ENCODE results near the gene LSM6. TPM values are rescaled to one million over a fixed set of nuclear protein-coding genes. Genes with fewer than 3 reads are reported as not detected.
A peak's percentile ranks its signal among the peaks of the same experiment; 100 is the strongest.

LSM6 gene
- total and polyA plus RNA-seq, 2 experiments from 2014 or later = 32.3 to 40.8 TPM

DNA sequence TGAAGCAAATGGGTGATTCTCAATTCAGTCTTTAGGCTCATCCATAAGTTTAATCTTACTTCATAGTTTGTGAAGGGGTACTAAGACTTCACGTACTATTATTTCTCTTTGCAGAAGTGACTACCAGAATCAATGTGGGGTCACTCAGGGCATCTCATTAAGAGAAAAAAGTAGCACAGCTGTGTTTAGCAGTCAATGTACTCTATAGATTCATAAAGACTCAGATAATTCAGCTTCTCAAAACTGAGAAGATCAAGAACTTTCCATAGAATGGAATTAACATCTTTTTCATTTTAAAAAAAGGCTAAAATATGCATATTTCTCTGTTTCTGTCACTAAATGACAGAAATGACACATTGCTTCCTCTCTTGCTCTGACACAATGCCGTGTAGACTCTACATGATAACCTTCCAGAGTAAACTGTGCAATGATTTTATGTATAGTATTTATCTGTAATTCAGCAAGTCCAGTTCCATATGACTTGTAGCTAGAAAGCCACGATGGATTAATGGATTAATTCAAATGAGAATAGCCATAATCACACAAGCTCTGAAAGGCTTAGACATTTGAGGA lies 20.3 kb upstream of the LSM6 start:
- Histone ChIP-seq H3K9ac (no peak overlapping the region), H3K36me3 (ENCODE audit: low read depth) (no peaks in the 10 kb centered on the region), H3K27ac (no peak overlapping the region), H2AFZ (no peak overlapping the region), H4K20me1 (ENCODE audit: insufficient read depth) (no peaks in the 10 kb centered on the region), H3K27me3 (replicated peaks; ENCODE audit: insufficient read depth) (0 out of 2 replicates have a peak, but pooled peaks cover 5% of the 10 kb centered on the region), H3K9me2 (ENCODE audit: insufficient read depth) (no peaks in the 10 kb centered on the region), H3K9me3 (ENCODE audit: low read depth) (no peaks in the 10 kb centered on the region), H3K4me1 (ENCODE audit: insufficient read depth) (no peaks in the 10 kb centered on the region), H3K4me3 (no peak overlapping the region), H3K79me2 (ENCODE audit: insufficient read depth) (no peaks in the 10 kb centered on the region), H3K4me2 (ENCODE audit: unreplicated experiment) (no peak overlapping the region), H3F3A (ENCODE audit: insufficient read depth) (no peaks in the 10 kb centered on the region)
- 33 to 34% methylated on average over 3 of the region's 3 CpGs for WGBS, 2 experiments (ENCODE audit: low coverage in 1 of 2, low lambda C conversion rate in 2 of 2, missing lambda C conversion rate in 2 of 2)
- in situ Hi-C loops (cut with MboI) = no loop called here
- DNase-seq = no peak
- TF ChIP-seq EZH2phosphoT487 (IDR thresholded peaks at IDR 0.05; ENCODE audit: insufficient read depth, low read depth) = no peak

DNA sequence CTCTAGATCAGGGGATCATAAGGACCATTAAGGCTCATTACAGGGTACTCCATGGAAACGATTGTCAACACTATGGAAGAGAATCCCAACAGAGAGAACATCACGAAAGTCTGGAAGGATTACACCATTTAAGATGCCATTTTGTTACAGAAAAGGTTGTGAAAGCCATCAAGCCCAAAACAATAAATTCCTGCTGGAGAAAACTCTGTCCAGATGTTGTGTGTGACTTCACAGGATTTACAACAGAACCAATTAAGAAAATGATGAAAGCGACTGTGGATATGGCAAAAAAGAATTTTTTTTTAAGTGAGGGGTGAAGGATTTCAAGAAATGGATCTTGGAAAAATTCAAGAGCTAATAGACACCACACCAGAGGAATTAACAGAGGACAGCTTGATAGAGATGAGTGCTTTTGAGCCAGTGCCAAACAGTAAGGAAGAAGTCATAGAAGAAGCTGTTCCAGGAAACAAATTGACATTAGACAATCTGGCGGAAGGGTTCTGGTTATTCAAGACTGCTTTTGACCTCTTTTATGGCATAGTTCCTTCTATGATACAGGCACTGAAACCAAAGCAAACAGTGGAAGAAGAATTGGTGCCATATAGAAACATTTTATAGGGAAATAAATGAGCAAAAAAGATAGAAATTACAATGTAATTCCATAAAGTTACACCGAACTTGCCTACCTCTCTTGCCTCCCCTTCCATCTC lies 17.3 kb upstream of the LSM6 start:
- H3K4me2 ChIP-seq (ENCODE audit: unreplicated experiment) = no peak overlapping the region
- H2AFZ ChIP-seq = no peak overlapping the region
- peak; percentile 7 for DNase-seq
- H3K4me3 ChIP-seq = no peak overlapping the region
- no peak for TF ChIP-seq EZH2phosphoT487 (IDR thresholded peaks at IDR 0.05; ENCODE audit: insufficient read depth, low read depth)
- no peak for TF ChIP-seq EZH2 (IDR thresholded peaks at IDR 0.05; ENCODE audit: insufficient read depth, poor library complexity, severe bottlenecking)
- no peaks in the 10 kb centered on the region for H3K36me3 ChIP-seq (ENCODE audit: low read depth)
- H4K20me1 ChIP-seq (ENCODE audit: insufficient read depth) = no peaks in the 10 kb centered on the region
- 9 to 12% methylated on average over 5 of the region's 5 CpGs for WGBS, 2 experiments (ENCODE audit: low coverage in 1 of 2, low lambda C conversion rate in 2 of 2, missing lambda C conversion rate in 2 of 2)
- 0 out of 2 replicates have a peak, but pooled peaks cover 5% of the 10 kb centered on the region for H3K27me3 ChIP-seq (replicated peaks; ENCODE audit: insufficient read depth)
- H3K79me2 ChIP-seq (ENCODE audit: insufficient read depth) = no peaks in the 10 kb centered on the region
- no peak overlapping the region for H3K27ac ChIP-seq
- no peaks in the 10 kb centered on the region for H3K9me3 ChIP-seq (ENCODE audit: low read depth)
- no peak overlapping the region for H3K9ac ChIP-seq
- H3K4me1 ChIP-seq (ENCODE audit: insufficient read depth) = no peaks in the 10 kb centered on the region
- in situ Hi-C loops (cut with MboI) = no loop called here
- no peaks in the 10 kb centered on the region for H3K9me2 ChIP-seq (ENCODE audit: insufficient read depth)
- no peaks in the 10 kb centered on the region for H3F3A ChIP-seq (ENCODE audit: insufficient read depth)

GRCh38 chr4:146159384-146160058 lies 16.0 kb upstream of the LSM6 start:
- in situ Hi-C loops (cut with MboI) = no loop called here
- H3K9me2 ChIP-seq (ENCODE audit: insufficient read depth) = peaks cover under 1% of the 10 kb centered on the region; the same call in 1 of the 2 replicates
- H3K27ac ChIP-seq = no peak overlapping the region
- H3K9me3 ChIP-seq (ENCODE audit: low read depth) = no peaks in the 10 kb centered on the region
- H3K79me2 ChIP-seq (ENCODE audit: insufficient read depth) = no peaks in the 10 kb centered on the region
- H3F3A ChIP-seq (ENCODE audit: insufficient read depth) = no peaks in the 10 kb centered on the region
- H2AFZ ChIP-seq = 0 out of 2 replicates have a peak overlapping the region, but pooled peaks have one; percentile 10
- no peaks in the 10 kb centered on the region for H3K4me1 ChIP-seq (ENCODE audit: insufficient read depth)
- H3K4me3 ChIP-seq = no peak overlapping the region
- 0 out of 2 replicates have a peak, but pooled peaks cover 5% of the 10 kb centered on the region for H3K27me3 ChIP-seq (replicated peaks; ENCODE audit: insufficient read depth)
- H3K36me3 ChIP-seq (ENCODE audit: low read depth) = no peaks in the 10 kb centered on the region
- 55 to 59% methylated on average over 4 of the region's 4 CpGs for WGBS, 2 experiments (ENCODE audit: low coverage in 1 of 2, low lambda C conversion rate in 2 of 2, missing lambda C conversion rate in 2 of 2)
- no peak overlapping the region for H3K4me2 ChIP-seq (ENCODE audit: unreplicated experiment)
- no peak overlapping the region for H3K9ac ChIP-seq
- TF ChIP-seq EZH2phosphoT487 (IDR thresholded peaks at IDR 0.05; ENCODE audit: insufficient read depth, low read depth) = no peak
- TF ChIP-seq EZH2 (IDR thresholded peaks at IDR 0.05; ENCODE audit: insufficient read depth, poor library complexity, severe bottlenecking) = no peak
- peak; percentile 4 for DNase-seq
- H4K20me1 ChIP-seq (ENCODE audit: insufficient read depth) = no peaks in the 10 kb centered on the region

DNA sequence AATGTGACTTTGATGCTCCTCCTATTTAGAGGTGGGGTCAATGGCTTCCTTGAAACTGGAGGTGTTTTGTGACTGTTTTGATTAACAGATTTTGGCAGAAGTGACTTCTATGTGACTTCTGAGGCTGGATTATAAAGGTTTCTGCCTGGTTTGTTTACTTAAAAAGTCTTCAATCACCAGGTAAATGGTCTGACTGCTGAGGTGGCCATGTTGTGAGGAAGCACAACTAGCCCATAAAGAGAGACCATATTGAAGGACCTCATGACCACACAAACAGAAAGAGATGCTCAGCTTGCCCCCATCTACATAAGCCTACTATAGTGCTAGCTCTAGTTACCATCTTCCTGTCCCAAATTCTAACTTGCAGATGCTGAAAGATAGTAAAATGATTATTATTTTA lies 14.3 kb upstream of the LSM6 start:
- Histone ChIP-seq H3K9me2 (ENCODE audit: insufficient read depth) (peaks cover 6% of the 10 kb centered on the region; the same call in 1 of the 2 replicates), H3K9ac (no peak overlapping the region), H3K4me3 (no peak overlapping the region), H3K36me3 (ENCODE audit: low read depth) (no peaks in the 10 kb centered on the region), H3K9me3 (ENCODE audit: low read depth) (no peaks in the 10 kb centered on the region), H3K27me3 (replicated peaks; ENCODE audit: insufficient read depth) (no peaks in the 10 kb centered on the region), H3K79me2 (ENCODE audit: insufficient read depth) (no peaks in the 10 kb centered on the region), H3F3A (ENCODE audit: insufficient read depth) (peaks cover 11% of the 10 kb centered on the region), H3K4me1 (ENCODE audit: insufficient read depth) (peaks cover 12% of the 10 kb centered on the region), H2AFZ (no peak overlapping the region), H4K20me1 (ENCODE audit: insufficient read depth) (no peaks in the 10 kb centered on the region), H3K27ac (no peak overlapping the region), H3K4me2 (ENCODE audit: unreplicated experiment) (no peak overlapping the region)
- TF ChIP-seq EZH2phosphoT487 (IDR thresholded peaks at IDR 0.05; ENCODE audit: insufficient read depth, low read depth) (no peak), EZH2 (IDR thresholded peaks at IDR 0.05; ENCODE audit: insufficient read depth, poor library complexity, severe bottlenecking) (no peak)
- DNase-seq = no peak
- in situ Hi-C loops (cut with MboI) = no loop called here
